Central memory CD4-positive, alpha-beta T cell (primary cell): ENCODE data around the gene TUBGCP3.
"Not testable (repeated sequence)": the region's sequence is repeated elsewhere in the genome, so short reads cannot be mapped to it uniquely, and the experiment has no call there.

Source experiments
- DNase-seq: peaks from one replicate; pipeline ENCODE4 v3.0.0; 2022
- total RNA-seq, 3 experiments: gene quantifications; one replicate each; lab custom pipeline; 2026; lab: John Stamatoyannopoulos, UW

TUBGCP3 gene
- 41.0 to 57.6 (median 49.8) reads per million in 3 experiments for total RNA-seq

- peak; percentile 76 for DNase-seq
These were observed at the start of gene TUBGCP3 for GRCh38 chr13:112587764-112588489. TSS of gene TUBGCP3 (minus strand) at chr13:112588153. CDS start at chr13:112587980, 173 bp downstream.

GRCh38 chr13:112637017-112637801, 49.3 kb upstream of the TUBGCP3 start:
- no peak for DNase-seq

GRCh38 chr13:112636401-112636975, 48.5 kb upstream of the TUBGCP3 start:
- DNase-seq: no peak

- DNase-seq: no peak
These were observed 47.4 kb upstream of the TUBGCP3 start for GRCh38 chr13:112635323-112635722.

- no peak for DNase-seq
These were observed 46.1 kb upstream of the TUBGCP3 start for GRCh38 chr13:112634102-112634501.

GRCh38 chr13:112630226-112630625, 42.3 kb upstream of the TUBGCP3 start:
- not testable (repeated sequence) for DNase-seq

- DNase-seq: no peak
These were observed 41.2 kb upstream of the TUBGCP3 start for GRCh38 chr13:112629161-112629560.

- not testable (repeated sequence) for DNase-seq
These were observed 39.7 kb upstream of the TUBGCP3 start for GRCh38 chr13:112627613-112628012.

GRCh38 chr13:112627161-112627560, 39.2 kb upstream of the TUBGCP3 start:
- no peak for DNase-seq

GRCh38 chr13:112626761-112627160, 38.8 kb upstream of the TUBGCP3 start:
- no peak for DNase-seq

GRCh38 chr13:112626124-112626523, 38.2 kb upstream of the TUBGCP3 start:
- no peak for DNase-seq

- DNase-seq: no peak
These were observed 37.7 kb upstream of the TUBGCP3 start for GRCh38 chr13:112625698-112626097.

- no peak for DNase-seq
These were observed 36.9 kb upstream of the TUBGCP3 start for GRCh38 chr13:112624602-112625430.

- DNase-seq: no peak
These were observed 36.1 kb upstream of the TUBGCP3 start for GRCh38 chr13:112624040-112624439.

- DNase-seq: no peak
These were observed 35.2 kb upstream of the TUBGCP3 start for GRCh38 chr13:112623051-112623711.

- DNase-seq: no peak
These were observed 34.4 kb upstream of the TUBGCP3 start for GRCh38 chr13:112622375-112622774.

- no peak for DNase-seq
These were observed 32.0 kb upstream of the TUBGCP3 start for GRCh38 chr13:112619730-112620631.

- DNase-seq: no peak
These were observed 30.5 kb upstream of the TUBGCP3 start for GRCh38 chr13:112618501-112618900.

GRCh38 chr13:112617754-112618375, 29.9 kb upstream of the TUBGCP3 start:
- DNase-seq: no peak

- DNase-seq: no peak
These were observed 28.8 kb upstream of the TUBGCP3 start for GRCh38 chr13:112616586-112617362.
